Stimulated activated CD8-positive, alpha-beta memory T cell treated with anti-CD3 and anti-CD28 coated beads, Interleukin-4, amount 100 ng/mL, for 48 hours (primary cell): ENCODE data around the gene FAM234A.
"Not testable (repeated sequence)": the region's sequence is repeated elsewhere in the genome, so short reads cannot be mapped to it uniquely, and the experiment has no call there.

Source experiments
- DNase-seq: peaks from one replicate; pipeline ENCODE4 v3.0.0-alpha.2; 2020

The FAM234A gene, protein sequence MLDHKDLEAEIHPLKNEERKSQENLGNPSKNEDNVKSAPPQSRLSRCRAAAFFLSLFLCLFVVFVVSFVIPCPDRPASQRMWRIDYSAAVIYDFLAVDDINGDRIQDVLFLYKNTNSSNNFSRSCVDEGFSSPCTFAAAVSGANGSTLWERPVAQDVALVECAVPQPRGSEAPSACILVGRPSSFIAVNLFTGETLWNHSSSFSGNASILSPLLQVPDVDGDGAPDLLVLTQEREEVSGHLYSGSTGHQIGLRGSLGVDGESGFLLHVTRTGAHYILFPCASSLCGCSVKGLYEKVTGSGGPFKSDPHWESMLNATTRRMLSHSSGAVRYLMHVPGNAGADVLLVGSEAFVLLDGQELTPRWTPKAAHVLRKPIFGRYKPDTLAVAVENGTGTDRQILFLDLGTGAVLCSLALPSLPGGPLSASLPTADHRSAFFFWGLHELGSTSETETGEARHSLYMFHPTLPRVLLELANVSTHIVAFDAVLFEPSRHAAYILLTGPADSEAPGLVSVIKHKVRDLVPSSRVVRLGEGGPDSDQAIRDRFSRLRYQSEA

DNA sequence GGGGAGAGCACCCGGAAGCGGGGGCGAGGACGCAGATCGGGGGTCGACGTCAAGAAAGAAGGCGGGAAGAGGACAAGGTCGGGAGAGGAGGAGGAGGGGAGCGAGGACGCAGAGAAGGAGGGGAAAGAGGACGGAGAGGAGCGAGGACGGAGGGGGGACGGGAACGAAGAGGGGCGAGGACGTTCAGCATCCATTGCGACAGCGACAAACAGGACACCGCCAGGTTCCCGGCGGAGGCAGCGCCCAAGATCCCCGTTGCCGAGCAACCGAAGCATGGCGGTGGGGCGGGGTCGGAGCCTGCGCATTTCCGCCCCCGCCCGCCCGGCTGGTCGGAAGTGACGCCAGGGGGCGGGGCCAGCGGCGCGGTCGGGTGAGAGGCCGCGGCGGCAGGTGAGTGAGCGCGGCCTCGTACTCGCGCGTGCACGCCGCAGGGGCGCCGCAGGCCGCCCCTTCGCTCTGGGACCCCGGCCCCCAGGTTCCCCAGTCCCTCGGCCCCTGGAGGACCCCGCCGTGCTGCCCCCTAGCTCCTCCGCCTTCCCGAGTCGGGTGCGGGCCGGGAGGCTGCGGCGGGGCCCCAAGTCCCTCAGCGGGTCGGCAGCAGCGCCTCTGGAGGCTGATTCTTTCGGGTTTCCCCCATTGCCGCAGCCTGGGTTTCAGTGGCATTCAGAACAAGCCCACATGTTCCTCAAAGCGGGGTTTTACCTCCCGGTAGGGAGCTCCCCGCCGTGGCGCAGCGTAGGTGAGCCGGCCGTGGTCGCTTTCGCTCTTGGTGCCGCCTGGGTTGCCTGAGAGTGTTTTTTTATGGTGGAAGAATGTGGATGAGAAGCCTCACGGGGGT lies at the start of gene FAM234A:
FAM234A (plus strand) TSS at position 354 of the 838 bp plus-strand sequence. CDS start 19,593 bp downstream, outside the sequence.
- DNase-seq = peak; percentile 96

DNA sequence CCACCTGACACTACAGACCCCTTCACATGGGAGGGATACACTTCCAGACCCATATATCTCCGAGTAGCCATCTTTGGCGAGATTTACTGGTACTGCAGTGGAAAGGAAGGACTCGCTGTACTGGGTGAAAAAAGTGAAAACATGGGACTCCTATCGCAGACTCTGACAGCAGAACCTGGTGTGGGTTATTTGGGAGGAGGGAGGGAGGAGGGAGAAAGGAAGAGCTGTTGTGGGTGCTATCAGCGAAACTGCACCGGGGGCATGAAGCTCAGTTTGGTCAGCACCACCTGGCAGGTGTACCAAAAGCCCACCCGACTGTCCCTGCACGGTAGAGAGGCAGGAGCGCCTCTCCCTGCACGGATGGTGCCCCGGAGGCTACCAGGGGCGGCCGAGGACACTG lies 49.4 kb upstream of the FAM234A start:
- no peak for DNase-seq

- no peak for DNase-seq
Observed at GRCh38 chr16:185691-186090, 48.9 kb upstream of the FAM234A start.

DNA sequence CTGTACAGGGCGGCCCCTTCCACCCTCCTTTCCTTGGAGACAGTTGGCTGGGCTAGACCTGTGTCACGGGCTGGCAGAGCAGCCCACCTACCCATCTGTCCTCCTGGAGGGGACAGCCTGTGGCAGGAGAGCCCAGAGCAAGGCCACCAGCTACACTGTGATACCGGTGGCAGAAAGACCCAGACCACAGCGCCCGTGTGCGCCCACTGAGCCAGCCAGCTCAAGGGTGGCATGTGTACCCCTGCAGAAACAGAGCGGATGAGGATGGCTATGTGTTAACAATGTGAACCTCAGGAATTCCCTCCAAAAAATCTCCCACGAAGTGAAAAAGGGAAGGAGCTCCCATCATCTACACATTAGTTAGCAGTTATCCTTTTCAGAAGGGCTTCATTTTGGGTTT lies 47.3 kb upstream of the FAM234A start:
- DNase-seq = no peak

DNA sequence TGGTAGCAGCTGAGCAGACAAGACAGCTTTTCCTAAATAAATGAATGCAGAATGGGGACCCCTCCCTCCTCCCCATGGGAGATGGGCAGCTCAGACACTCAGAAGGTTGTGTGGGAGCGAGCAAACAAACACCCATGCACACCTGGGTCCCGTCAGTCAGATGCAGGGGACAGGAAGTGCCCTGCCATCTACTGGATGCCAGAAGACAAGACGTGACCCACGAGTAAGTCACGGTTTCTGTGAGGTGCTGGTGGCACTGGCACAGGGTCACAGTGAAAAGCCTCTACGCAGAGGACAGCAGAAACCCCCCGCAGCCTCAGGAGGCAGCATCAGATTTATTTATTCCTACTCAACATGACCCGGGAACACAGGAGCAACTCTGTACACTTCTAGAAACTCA lies 45.9 kb upstream of the FAM234A start:
- peak; percentile 40 for DNase-seq

GRCh38 chr16:189604-190186 lies 44.9 kb upstream of the FAM234A start:
- DNase-seq = no peak

DNA sequence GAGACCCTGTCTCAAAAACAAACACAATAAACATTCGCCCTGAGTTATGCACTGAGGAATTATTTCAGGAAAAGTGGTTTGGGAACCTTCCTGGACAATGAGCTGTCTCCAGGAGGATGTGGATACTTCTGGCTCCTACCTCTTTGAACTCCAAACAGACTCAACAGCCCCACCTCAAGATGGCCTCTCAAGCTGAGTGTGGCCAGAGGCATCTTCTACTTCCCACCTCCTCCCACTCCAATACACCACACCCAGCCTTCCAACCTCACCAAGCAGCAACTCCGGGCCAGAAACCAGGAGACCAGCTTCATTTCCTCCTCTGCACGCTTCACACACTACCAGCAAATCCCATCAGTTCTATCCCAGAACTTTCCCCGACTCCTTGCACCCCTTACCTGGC lies 42.8 kb upstream of the FAM234A start:
- DNase-seq = no peak

- no peak for DNase-seq
Observed at GRCh38 chr16:192686-193085, 41.9 kb upstream of the FAM234A start.

DNA sequence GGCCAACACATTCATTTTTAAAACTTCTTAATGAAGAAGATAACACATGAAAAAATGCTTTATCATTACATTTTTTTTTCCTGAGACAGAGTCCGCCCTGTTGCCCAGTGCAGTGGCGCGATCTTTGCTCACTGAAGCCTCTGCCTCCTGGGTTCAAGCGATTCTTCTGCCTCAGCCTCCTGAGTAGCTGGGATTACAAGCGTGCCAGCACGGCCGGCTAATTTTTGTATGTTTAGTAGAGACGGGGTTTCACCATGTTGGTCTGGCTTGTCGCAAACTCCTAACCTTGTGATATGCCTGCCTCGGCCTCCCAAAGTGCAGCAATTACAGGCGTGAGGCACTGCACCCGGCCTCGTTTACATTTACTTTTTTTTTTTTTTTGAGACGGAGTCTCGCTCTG lies 41.2 kb upstream of the FAM234A start:
- no peak for DNase-seq

- no peak for DNase-seq
Observed at GRCh38 chr16:194516-194915, 40.1 kb upstream of the FAM234A start.

DNA sequence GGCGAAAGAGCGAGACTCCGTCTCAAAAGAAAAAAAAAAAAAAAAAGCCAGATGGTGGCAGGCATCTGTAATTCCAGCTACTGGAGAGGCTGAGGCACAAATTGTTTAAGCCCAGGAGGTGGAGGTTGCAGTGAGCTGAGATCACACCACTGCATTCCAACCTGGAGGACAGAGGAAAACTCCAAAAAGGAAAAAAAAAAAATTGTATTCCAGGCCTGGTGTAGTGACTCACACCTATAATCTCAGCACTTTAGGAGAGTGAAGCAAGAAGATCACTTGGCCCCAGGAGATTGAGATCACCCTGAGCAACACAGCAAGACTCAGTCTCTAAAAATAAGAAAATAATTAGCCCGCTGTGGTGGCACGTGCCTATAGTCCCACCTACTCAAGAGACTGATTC lies 34.2 kb upstream of the FAM234A start:
- no peak for DNase-seq

DNA sequence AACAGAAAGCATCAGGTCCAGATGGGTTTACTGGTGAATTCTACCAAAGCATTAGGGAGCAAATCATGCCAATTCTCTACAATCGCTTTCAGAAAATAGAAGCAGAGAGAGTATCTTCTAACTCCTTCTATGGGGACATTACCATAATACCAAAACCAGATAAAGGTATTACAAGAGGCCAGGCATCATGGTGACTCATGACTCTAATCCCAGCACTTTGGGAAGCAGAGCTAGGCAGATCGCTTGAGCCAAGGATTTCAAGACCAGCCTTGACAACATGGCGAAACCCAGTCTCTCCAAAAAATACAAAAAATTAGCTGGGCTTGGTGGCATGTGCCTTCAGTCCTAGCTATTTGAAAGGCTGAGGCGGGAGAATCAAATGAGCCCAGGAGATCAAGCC lies 31.4 kb upstream of the FAM234A start:
- no peak for DNase-seq

GRCh38 chr16:204046-204445 lies 30.6 kb upstream of the FAM234A start:
- not testable (repeated sequence) for DNase-seq

DNA sequence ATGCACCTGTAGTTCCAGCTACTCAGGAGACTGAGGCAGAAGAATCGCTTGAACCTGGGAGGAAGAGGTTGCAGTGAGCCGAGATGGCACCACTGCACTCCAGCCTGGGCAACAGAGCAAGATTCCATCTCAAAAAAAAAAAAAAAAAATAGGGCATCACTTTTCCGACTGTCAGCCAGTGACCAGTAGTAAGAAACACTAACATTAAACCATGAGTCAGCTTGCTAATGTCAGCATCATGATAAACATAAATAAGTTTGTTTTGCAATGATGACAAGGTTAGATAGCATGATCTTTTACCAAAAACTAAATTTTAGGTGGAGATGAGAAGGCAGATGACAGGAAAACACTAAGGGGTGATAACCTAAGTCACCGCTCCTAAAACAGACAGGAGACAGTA lies 25.3 kb upstream of the FAM234A start:
- DNase-seq = not testable (repeated sequence)

GRCh38 chr16:211631-212180 lies 22.9 kb upstream of the FAM234A start:
- not testable (repeated sequence) for DNase-seq

DNA sequence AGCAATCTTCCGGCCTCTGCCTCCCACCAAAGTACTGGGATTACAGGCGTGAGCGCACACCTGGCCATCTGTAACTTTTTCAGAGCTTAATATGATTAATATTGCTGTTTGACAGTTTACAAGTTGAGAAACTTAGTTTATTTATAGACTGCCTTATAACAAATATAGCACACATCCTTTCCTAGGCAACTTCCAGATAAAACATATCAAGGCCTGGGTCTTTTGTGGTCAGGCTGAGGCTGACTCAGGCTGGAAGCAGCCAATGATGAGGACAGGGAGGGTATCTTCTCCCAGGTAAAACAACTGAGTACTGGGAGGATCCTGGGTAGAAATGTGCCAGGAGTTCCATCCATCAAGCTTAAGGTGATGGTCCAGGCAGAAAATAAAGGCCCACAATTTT lies 21.6 kb upstream of the FAM234A start:
- no peak for DNase-seq

DNA sequence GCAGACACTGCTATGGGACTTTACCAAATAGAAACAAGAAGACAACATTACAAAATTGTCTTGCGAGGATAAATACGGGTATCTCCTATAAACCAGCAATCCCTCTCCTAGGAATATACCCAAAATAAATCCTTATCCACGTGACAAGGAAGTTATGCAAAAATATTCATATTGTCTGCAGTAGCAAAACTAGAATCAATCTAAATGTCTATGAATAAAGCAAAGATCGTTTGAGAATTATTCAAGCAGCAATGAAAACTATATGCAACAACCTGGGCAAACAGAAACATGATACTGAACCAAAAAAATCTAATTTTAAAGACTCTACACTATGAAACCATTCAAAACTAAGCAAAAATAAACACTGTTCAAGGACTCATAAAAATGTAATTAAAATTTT lies 14.6 kb upstream of the FAM234A start:
- no peak for DNase-seq

DNA sequence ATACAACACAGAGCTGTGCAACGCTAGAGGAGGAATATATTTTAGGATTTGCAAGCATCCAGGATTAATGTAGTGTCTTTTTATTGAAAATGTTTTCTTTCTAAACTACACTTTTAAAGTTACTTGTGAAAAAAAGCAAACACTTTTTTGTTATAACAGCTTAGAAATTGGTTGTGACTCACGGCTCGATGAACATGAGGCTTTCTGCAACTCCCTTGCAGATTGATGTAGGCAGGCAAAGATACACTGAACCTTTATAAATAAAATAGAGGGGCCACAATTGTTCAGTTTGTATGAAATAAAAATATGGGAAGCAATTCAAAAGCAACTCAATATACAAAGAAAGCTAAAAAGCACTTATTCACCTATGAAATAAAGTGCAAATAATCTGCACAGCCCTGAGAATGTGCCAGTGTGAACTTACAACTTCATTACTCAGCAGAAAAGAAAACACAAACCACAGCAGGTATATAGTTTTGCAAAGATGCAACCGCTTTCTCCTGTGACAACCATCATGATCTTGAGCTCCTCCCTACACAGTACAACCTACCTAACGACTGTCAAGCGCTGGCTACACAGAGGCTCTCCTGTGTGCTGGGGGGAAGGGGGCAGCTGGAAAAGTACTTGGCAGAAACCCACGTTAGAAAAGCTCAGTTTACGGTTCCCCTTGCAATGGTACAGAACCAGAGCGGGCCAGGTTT lies 6.3 kb upstream of the FAM234A start:
- DNase-seq = no peak

GRCh38 chr16:228852-229730 lies 5.5 kb upstream of the FAM234A start, which contains the start of gene LUC7L:
TSS of gene LUC7L (minus strand) at chr16:229449. CDS start at chr16:229339, 110 bp downstream.
- peak; percentile 92 for DNase-seq

GRCh38 chr16:229731-230281 lies 4.8 kb upstream of the FAM234A start:
- no peak for DNase-seq

DNA sequence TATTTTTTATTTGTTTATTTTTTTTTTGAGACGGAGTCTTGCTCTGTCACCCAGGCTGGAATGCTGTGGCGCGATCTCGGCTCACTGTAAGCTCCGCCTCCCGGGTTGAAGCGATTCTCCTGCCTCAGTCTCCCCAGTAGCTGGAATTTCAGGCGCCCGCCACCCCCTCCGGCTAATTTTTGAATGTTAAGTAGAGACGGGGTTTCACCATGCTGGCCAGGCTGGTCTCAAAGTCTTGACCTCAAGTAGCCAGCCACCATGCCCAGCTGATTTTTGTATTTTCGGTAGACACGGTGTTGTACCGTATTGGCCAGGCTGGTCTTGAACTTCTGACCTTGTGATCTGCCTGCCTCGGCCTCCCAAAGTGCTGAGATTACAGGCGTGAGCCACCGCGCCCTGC lies 4.3 kb upstream of the FAM234A start:
- DNase-seq = not testable (repeated sequence)
